Endothelial cell of umbilical vein (primary cell): ENCODE data around the gene ZNHIT3. TPM values are rescaled to one million over a fixed set of nuclear protein-coding genes. Genes with fewer than 3 reads are reported as not detected.

Experiments used
- BruUV-seq: library from RNA; stranded (reverse); fragments of 400-500 nt; replicated peaks from 2 replicates; lab custom pipeline; 2021; lab: Mats Ljungman, UMichigan
- CTCF ChIA-PET: fragments of 300-600, 350-600 bp; sonication (Branson Sonifier 250); formaldehyde crosslinking; loops from one replicate; lab custom pipeline; 2021; ENCODE audit warnings: antibody characterized with exemption, inconsistent platforms; lab: Charles Lee
- POLR2A ChIA-PET: fragments of 300-600, 350-600 bp; sonication (Branson Sonifier 250); formaldehyde crosslinking; loops from one replicate; lab custom pipeline; 2021; ENCODE audit warnings: antibody characterized with exemption, inconsistent platforms; lab: Charles Lee
- DNase-seq: peaks from one replicate; pipeline ENCODE4 v3.0.0-alpha.2; 2011; ENCODE audit warnings: low read depth, low spot score
- FAIRE-seq: peaks from 2 replicates; lab custom pipeline; 2011; peaks lifted over from hg19 to GRCh38; lab: Jason Lieb, UNC
- H2AFZ ChIP-seq: 2 replicates; pipeline ENCODE4 v1.6.0; 2012; ENCODE audit warnings: low read depth, low read length, control low read depth, inconsistent platforms
- H3K27ac ChIP-seq: 2 replicates; pipeline ENCODE4 v1.5.1; 2011; ENCODE audit warnings: low read depth, mild to moderate bottlenecking, control low read depth, low read length, moderate library complexity; ENCODE audit not compliant: insufficient read depth
- H3K27me3 ChIP-seq, 2 experiments: 2 replicates each; pipeline versions ENCODE4 v1.6.0 to v1.6.1; 2011; ENCODE audit warnings: low read length in 2 of 2, mixed read lengths in 1 of 2; ENCODE audit not compliant: control insufficient read depth in 2 of 2, insufficient read depth in 2 of 2
- H3K36me3 ChIP-seq, 2 experiments: 2 replicates in 1 of 2; 3 replicates in 1 of 2; pipeline ENCODE4 v1.5.1; 2011; ENCODE audit warnings: low read length in 2 of 2, mild to moderate bottlenecking in 1 of 2, moderate library complexity in 1 of 2; ENCODE audit not compliant: control insufficient read depth in 2 of 2, insufficient read depth in 2 of 2; ENCODE audit errors: extremely low read depth in 1 of 2
- H3K4me1 ChIP-seq: 3 replicates; pipeline ENCODE4 v1.5.1; 2011; ENCODE audit warnings: mild to moderate bottlenecking, low read length; ENCODE audit not compliant: control insufficient read depth, insufficient read depth; ENCODE audit errors: extremely low read depth
- H3K4me2 ChIP-seq: 2 replicates; pipeline ENCODE4 v1.6.1; 2011; ENCODE audit warnings: low read length, control low read depth, mixed read lengths; ENCODE audit not compliant: insufficient read depth
- H3K4me3 ChIP-seq, 3 experiments: fragments of 200-600 bp in 1 of 3; sonication (generic), shearing (Covaris generic) in 1 of 3; replicated peaks in 1 of 3; 2 replicates each; pipeline ENCODE4 v1.5.1; 2011 to 2016; ENCODE audit warnings: control low read depth in 3 of 3, low read length in 3 of 3, mild to moderate bottlenecking in 2 of 3, inconsistent platforms in 1 of 3, low read depth in 1 of 3, moderate library complexity in 1 of 3; ENCODE audit not compliant: insufficient read depth in 1 of 3
- H3K79me2 ChIP-seq: 2 replicates; pipeline ENCODE4 v1.6.0; 2012; ENCODE audit warnings: low read length, inconsistent platforms; ENCODE audit not compliant: control insufficient read depth, insufficient read depth
- H3K9ac ChIP-seq: replicated peaks from 2 replicates; pipeline ENCODE3; 2011; ENCODE audit warnings: low read length, control low read depth; ENCODE audit not compliant: insufficient read depth; ENCODE audit errors: extremely low read depth
- H3K9me1 ChIP-seq: replicated peaks from 3 replicates; pipeline ENCODE4 v1.6.0; 2011; ENCODE audit warnings: mild to moderate bottlenecking, low read length; ENCODE audit not compliant: control insufficient read depth, insufficient read depth; ENCODE audit errors: extremely low read depth
- H3K9me3 ChIP-seq: replicated peaks from 2 replicates; pipeline ENCODE4 v1.5.1; 2012; ENCODE audit warnings: low read length, inconsistent platforms; ENCODE audit not compliant: control insufficient read depth, insufficient read depth
- H4K20me1 ChIP-seq: replicated peaks from 2 replicates; pipeline ENCODE3; 2011; ENCODE audit warnings: mild to moderate bottlenecking, low read length; ENCODE audit not compliant: control insufficient read depth, insufficient read depth; ENCODE audit errors: extremely low read depth
- EZH2 ChIP-seq: IDR thresholded peaks from 2 replicates; pipeline ENCODE4 v1.6.1; 2012; ENCODE audit warnings: borderline replicate concordance, low read depth, mild to moderate bottlenecking, moderate library complexity, low read length, inconsistent platforms; ENCODE audit not compliant: severe bottlenecking
- FOS ChIP-seq: IDR thresholded peaks from 2 replicates; pipeline ENCODE4 v1.6.1; 2011; ENCODE audit warnings: mild to moderate bottlenecking, low read length, moderate library complexity, borderline replicate concordance; ENCODE audit not compliant: insufficient read depth
- GATA2 ChIP-seq: IDR thresholded peaks from 2 replicates; pipeline ENCODE4 v1.7.0; 2011; ENCODE audit warnings: low read depth, mild to moderate bottlenecking, moderate library complexity, mixed read lengths, low read length; ENCODE audit not compliant: insufficient read length, insufficient read depth
- JUN ChIP-seq: IDR thresholded peaks from 2 replicates; pipeline ENCODE4 v1.6.1; 2011; ENCODE audit warnings: borderline replicate concordance, low read depth; ENCODE audit not compliant: insufficient read length, insufficient read depth
- MYC ChIP-seq: IDR thresholded peaks from one replicate; pipeline ENCODE4 v1.6.1; 2011; ENCODE audit warnings: mild to moderate bottlenecking, low read depth, low read length
- POLR2A ChIP-seq: IDR thresholded peaks from 2 replicates; pipeline ENCODE4 v1.6.1; 2012; ENCODE audit warnings: low read depth, mild to moderate bottlenecking, control low read depth, low read length
- POLR2AphosphoS5 ChIP-seq: IDR thresholded peaks from 2 replicates; pipeline ENCODE4 v1.6.1; 2012; ENCODE audit warnings: low read depth, mild to moderate bottlenecking, control low read depth, low read length, moderate library complexity; ENCODE audit not compliant: insufficient read depth
- dilution Hi-C: fragments of 300-500 bp; cut with MboI; formaldehyde crosslinking; loops from one replicate; pipeline ENCODE4 v1.15.0; 2019; ENCODE audit warnings: low sequenced_read_pairs; ENCODE audit not compliant: extremely low pct_ligation_motif_present
- intact Hi-C: fragments of 100-400 bp; cut with micrococcal nuclease; formaldehyde crosslinking; loops from one replicate; pipeline ENCODE4 v1.10.0; 2022
- polyA plus RNA-seq, 4 experiments: library from polyadenylated mRNA; depleted of rRNA in 3 of 4; stranded (reverse) in 3 of 4; unstranded in 1 of 4; fragments of >200 nt; gene quantifications; 2 replicates each; pipeline versions ENCODE4 v1.2.1 to v1.2.3, GENCODE V29; 2011 to 2012; ENCODE audit warnings: missing spikeins in 1 of 4
- total RNA-seq: library from RNA; stranded (reverse); gene quantifications from 2 replicates; pipeline ENCODE4 v1.2.3, GENCODE V29; 2021
- TF ChIP-seq, protein P1 (sequence below), 2 donors: IDR thresholded peaks; 1 replicate in 1 of 2; 2 replicates in 1 of 2; pipeline ENCODE4 v1.5.1; 2011; ENCODE audit warnings: low read length in 2 of 2, mild to moderate bottlenecking in 2 of 2, moderate library complexity in 2 of 2, control low read depth in 1 of 2, inconsistent platforms in 1 of 2, low read depth in 1 of 2; ENCODE audit not compliant: insufficient read depth in 1 of 2; ENCODE audit errors: extremely low read depth in 1 of 2
- TF ChIP-seq, protein P2 (sequence below): IDR thresholded peaks from 2 replicates; pipeline ENCODE4 v1.6.1; 2011; ENCODE audit not compliant: insufficient read depth, insufficient read length

The ZNHIT3 gene
- total and polyA plus RNA-seq, 2 donors (not counting 3 experiments of a cell fraction or from before 2014, with no cell fraction given): 34.0 to 66.9 TPM

GRCh38 chr17:36506249-36506826, 19.9 kb downstream of the ZNHIT3 start:
- TF ChIP-seq, protein P1, sequence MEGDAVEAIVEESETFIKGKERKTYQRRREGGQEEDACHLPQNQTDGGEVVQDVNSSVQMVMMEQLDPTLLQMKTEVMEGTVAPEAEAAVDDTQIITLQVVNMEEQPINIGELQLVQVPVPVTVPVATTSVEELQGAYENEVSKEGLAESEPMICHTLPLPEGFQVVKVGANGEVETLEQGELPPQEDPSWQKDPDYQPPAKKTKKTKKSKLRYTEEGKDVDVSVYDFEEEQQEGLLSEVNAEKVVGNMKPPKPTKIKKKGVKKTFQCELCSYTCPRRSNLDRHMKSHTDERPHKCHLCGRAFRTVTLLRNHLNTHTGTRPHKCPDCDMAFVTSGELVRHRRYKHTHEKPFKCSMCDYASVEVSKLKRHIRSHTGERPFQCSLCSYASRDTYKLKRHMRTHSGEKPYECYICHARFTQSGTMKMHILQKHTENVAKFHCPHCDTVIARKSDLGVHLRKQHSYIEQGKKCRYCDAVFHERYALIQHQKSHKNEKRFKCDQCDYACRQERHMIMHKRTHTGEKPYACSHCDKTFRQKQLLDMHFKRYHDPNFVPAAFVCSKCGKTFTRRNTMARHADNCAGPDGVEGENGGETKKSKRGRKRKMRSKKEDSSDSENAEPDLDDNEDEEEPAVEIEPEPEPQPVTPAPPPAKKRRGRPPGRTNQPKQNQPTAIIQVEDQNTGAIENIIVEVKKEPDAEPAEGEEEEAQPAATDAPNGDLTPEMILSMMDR (IDR thresholded peaks at IDR 0.05; ENCODE audit: extremely low read depth in 1 of 2, insufficient read depth in 1 of 2, low read depth in 1 of 2, low read length in 2 of 2): no peak
- no peak for TF ChIP-seq EZH2
- TF ChIP-seq MYC: no peak
- no peak for TF ChIP-seq FOS
- TF ChIP-seq, protein P2, sequence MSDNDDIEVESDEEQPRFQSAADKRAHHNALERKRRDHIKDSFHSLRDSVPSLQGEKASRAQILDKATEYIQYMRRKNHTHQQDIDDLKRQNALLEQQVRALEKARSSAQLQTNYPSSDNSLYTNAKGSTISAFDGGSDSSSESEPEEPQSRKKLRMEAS: no peak
- no peak for TF ChIP-seq GATA2
- no peak for TF ChIP-seq JUN
- TF ChIP-seq POLR2A: no peak
- TF ChIP-seq POLR2AphosphoS5: no peak
- H3K27ac ChIP-seq: no peak overlapping the region
- H4K20me1 ChIP-seq: no peaks in the 10 kb centered on the region
- dilution Hi-C loops (no loop called here), intact Hi-C loops (no loop called here)
- FAIRE-seq (no peak), DNase-seq (no peak)
- no peaks in the 10 kb centered on the region for H3K4me1 ChIP-seq
- no TSS peak for BruUV-seq
- ChIA-PET CTCF (interaction anchor here (1.9 kb wide), 1 partner anchor 14 kb away, joined by 6 read pairs; no protein-coding TSS in a partner anchor), POLR2A (no interaction called here)
- H2AFZ ChIP-seq: no peak overlapping the region
- H3K9me3 ChIP-seq: no peaks in the 10 kb centered on the region
- peaks cover 6 to 21% of the 10 kb centered on the region in 2 experiments for H3K36me3 ChIP-seq
- H3K4me2 ChIP-seq: no peak overlapping the region
- H3K9ac ChIP-seq: no peak overlapping the region
- no peak overlapping the region for H3K4me3 ChIP-seq
- H3K9me1 ChIP-seq: no peaks in the 10 kb centered on the region
- no peaks in the 10 kb centered on the region for H3K79me2 ChIP-seq
- no peaks in the 10 kb centered on the region for H3K27me3 ChIP-seq
